Neural progenitor cell (in vitro differentiated cells): ENCODE results near the gene SPEN. TPM values are rescaled to one million over a fixed set of nuclear protein-coding genes. Genes with fewer than 3 reads are reported as not detected.
A peak's percentile ranks its signal among the peaks of the same experiment; 100 is the strongest.

Experiments used
- DNase-seq: peaks from one replicate; pipeline ENCODE4 v3.0.0-alpha.2; 2016; ENCODE audit warnings: low spot score
- H2AFZ ChIP-seq: fragments of 200-600 bp; sonication (generic); replicated peaks from 2 replicates; pipeline ENCODE4 v1.6.1; 2016; ENCODE audit warnings: antibody characterized with exemption
- H3F3A ChIP-seq: fragments of 200-600 bp; sonication (generic); 2 replicates; pipeline ENCODE4 v1.6.1; 2016; ENCODE audit warnings: antibody characterized with exemption, low read depth
- H3K27ac ChIP-seq: fragments of 200-600 bp; sonication (generic); 2 replicates; pipeline ENCODE4 v1.5.1; 2016; ENCODE audit warnings: mild to moderate bottlenecking
- H3K27me3 ChIP-seq: fragments of 200-600 bp; sonication (generic); 2 replicates; pipeline ENCODE4 v1.6.1; 2016; ENCODE audit warnings: mild to moderate bottlenecking, moderate library complexity
- H3K36me3 ChIP-seq: fragments of 200-600 bp; sonication (generic); 2 replicates; pipeline ENCODE4 v1.5.1; 2016
- H3K4me1 ChIP-seq: fragments of 200-600 bp; sonication (generic); 2 replicates; pipeline ENCODE4 v1.6.1; 2016; ENCODE audit warnings: mixed run types
- H3K4me2 ChIP-seq: fragments of 200-600 bp; sonication (generic); 2 replicates; pipeline ENCODE4 v1.6.1; 2016
- H3K4me3 ChIP-seq: fragments of 200-600 bp; sonication (generic); 2 replicates; pipeline ENCODE4 v1.5.1; 2016
- H3K79me2 ChIP-seq: fragments of 200-600 bp; sonication (generic); 2 replicates; pipeline ENCODE4 v1.6.1; 2016; ENCODE audit warnings: low read depth
- H3K9ac ChIP-seq: fragments of 200-600 bp; sonication (generic); 2 replicates; pipeline ENCODE4 v1.6.1; 2016
- H3K9me3 ChIP-seq: fragments of 200-600 bp; sonication (generic); 2 replicates; pipeline ENCODE4 v1.5.1; 2016; ENCODE audit warnings: low read depth
- H4K20me1 ChIP-seq: fragments of 200-600 bp; sonication (generic); 2 replicates; pipeline ENCODE4 v1.6.1; 2016; ENCODE audit warnings: low read depth
- H3K27ac Mint-ChIP-seq: 3 replicates; pipeline ENCODE4 v1.8.0; 2021; ENCODE audit warnings: mixed read lengths
- H3K27me3 Mint-ChIP-seq: 2 replicates; pipeline ENCODE4 v1.8.0; 2022; ENCODE audit warnings: low read depth, mild to moderate bottlenecking, inconsistent platforms, moderate library complexity, mixed read lengths; ENCODE audit not compliant: insufficient read depth
- H3K36me3 Mint-ChIP-seq: 3 replicates; pipeline ENCODE4 v1.8.0; 2021; ENCODE audit warnings: mixed read lengths
- H3K4me1 Mint-ChIP-seq: 3 replicates; pipeline ENCODE4 v1.8.0; 2021; ENCODE audit warnings: mixed read lengths
- H3K4me3 Mint-ChIP-seq: 3 replicates; pipeline ENCODE4 v1.8.0; 2021; ENCODE audit warnings: mild to moderate bottlenecking, moderate library complexity, mixed read lengths
- H3K9me3 Mint-ChIP-seq: 3 replicates; pipeline ENCODE4 v1.8.0; 2020; ENCODE audit warnings: mixed read lengths
- CTCF ChIP-seq: fragments of 200-600 bp; sonication (generic); IDR thresholded peaks from 2 replicates; pipeline ENCODE4 v1.5.1; 2017; ENCODE audit warnings: antibody characterized with exemption, mild to moderate bottlenecking
- EZH2 ChIP-seq: fragments of 200-600 bp; sonication (generic); IDR thresholded peaks from 2 replicates; pipeline ENCODE4 v1.6.1; 2017; ENCODE audit warnings: antibody characterized with exemption, mild to moderate bottlenecking, moderate library complexity
- EZH2phosphoT487 ChIP-seq: fragments of 200-600 bp; sonication (generic); IDR thresholded peaks from 2 replicates; pipeline ENCODE4 v1.6.1; 2017; ENCODE audit warnings: antibody characterized with exemption
- total RNA-seq: library from RNA; depleted of rRNA; stranded (reverse); fragments of >200 nt; gene quantifications from 2 replicates; pipeline ENCODE4 v1.2.3, GENCODE V29; 2015; ENCODE audit warnings: low replicate concordance

SPEN gene
- total RNA-seq, 1 donor from 2014 or later = 59.6 TPM

GRCh38 chr1:15932612-15933011 lies 85.1 kb downstream of the SPEN start:
- no peak for DNase-seq
- Mint-ChIP-seq H3K27me3 (peaks cover 13% of the 10 kb centered on the region), H3K4me3 (no peak overlapping the region), H3K27ac (no peak overlapping the region), H3K4me1 (peaks cover 4% of the 10 kb centered on the region), H3K9me3 (no peaks in the 10 kb centered on the region), H3K36me3 (peaks cover 75% of the 10 kb centered on the region)
- Histone ChIP-seq H3K4me3 (no peak overlapping the region), H2AFZ (no peak overlapping the region), H3F3A (peaks cover 10% of the 10 kb centered on the region), H4K20me1 (peaks cover 9% of the 10 kb centered on the region), H3K9me3 (no peaks in the 10 kb centered on the region), H3K9ac (no peak overlapping the region), H3K4me2 (no peak overlapping the region), H3K27me3 (no peaks in the 10 kb centered on the region), H3K27ac (no peak overlapping the region), H3K79me2 (no peaks in the 10 kb centered on the region), H3K4me1 (no peaks in the 10 kb centered on the region), H3K36me3 (peaks cover 15% of the 10 kb centered on the region)
- TF ChIP-seq EZH2phosphoT487 = no peak
- no peak for TF ChIP-seq EZH2
- TF ChIP-seq CTCF = no peak

- Mint-ChIP-seq H3K4me1 (peaks cover 4% of the 10 kb centered on the region), H3K27me3 (peaks cover 13% of the 10 kb centered on the region), H3K36me3 (peaks cover 72% of the 10 kb centered on the region), H3K27ac (peak overlapping the region; percentile 74), H3K4me3 (no peak overlapping the region), H3K9me3 (no peaks in the 10 kb centered on the region)
- Histone ChIP-seq H3K79me2 (no peaks in the 10 kb centered on the region), H3K4me1 (no peaks in the 10 kb centered on the region), H4K20me1 (peaks cover 9% of the 10 kb centered on the region), H3K4me3 (no peak overlapping the region), H3K4me2 (no peak overlapping the region), H3K27me3 (no peaks in the 10 kb centered on the region), H3F3A (peaks cover 4% of the 10 kb centered on the region), H3K36me3 (peaks cover 6% of the 10 kb centered on the region), H3K9ac (no peak overlapping the region), H3K9me3 (no peaks in the 10 kb centered on the region), H3K27ac (no peak overlapping the region), H2AFZ (no peak overlapping the region)
- TF ChIP-seq EZH2phosphoT487 = no peak
- TF ChIP-seq EZH2 = no peak
- no peak for TF ChIP-seq CTCF
- no peak for DNase-seq
These were observed 86.2 kb downstream of the SPEN start for GRCh38 chr1:15933684-15934083.

GRCh38 chr1:15934211-15935055 lies 86.9 kb downstream of the SPEN start:
- no peaks in the 10 kb centered on the region for H3K27me3 ChIP-seq
- Mint-ChIP-seq H3K27me3 (peaks cover 13% of the 10 kb centered on the region), H3K4me3 (no peak overlapping the region), H3K4me1 (peaks cover 4% of the 10 kb centered on the region), H3K27ac (no peak overlapping the region), H3K36me3 (peaks cover 70% of the 10 kb centered on the region), H3K9me3 (no peaks in the 10 kb centered on the region)
- no peak overlapping the region for H3K9ac ChIP-seq
- H3K4me1 ChIP-seq = no peaks in the 10 kb centered on the region
- no peak for TF ChIP-seq CTCF
- no peak for TF ChIP-seq EZH2phosphoT487
- no peak for TF ChIP-seq EZH2
- H3K79me2 ChIP-seq = no peaks in the 10 kb centered on the region
- no peak overlapping the region for H3K4me3 ChIP-seq
- no peaks in the 10 kb centered on the region for H3K9me3 ChIP-seq
- no peak overlapping the region for H3K4me2 ChIP-seq
- H3K36me3 ChIP-seq = peaks cover 2% of the 10 kb centered on the region
- H4K20me1 ChIP-seq = peaks cover 3% of the 10 kb centered on the region
- DNase-seq = no peak
- H3K27ac ChIP-seq = no peak overlapping the region
- H2AFZ ChIP-seq = no peak overlapping the region
- H3F3A ChIP-seq = peaks cover 4% of the 10 kb centered on the region
